ENCODE results near the gene PIP5K1A. TPM values are rescaled to one million over a fixed set of nuclear protein-coding genes. Genes with fewer than 3 reads are reported as not detected.
A peak's percentile ranks its signal among the peaks of the same experiment; 100 is the strongest.

The PIP5K1A gene
- total and polyA plus RNA-seq, 9 of the 15 experiments (the other 6 are each of a cell fraction or from before 2014, with no cell fraction given), result 1.9 to 42.4 (median 18.8) TPM

GRCh38 chr1:151165738-151166504 lies 32.4 kb upstream of the PIP5K1A start, which contains the start of the genes LYSMD1 and SCNM1 (continued):
- TF ChIP-seq ZNF407 (IDR thresholded peaks at IDR 0.05; ENCODE audit: low read depth), result peak; percentile 100
- peak; percentile 53; the same call in 1 of the 2 replicates for TF ChIP-seq BCL6 (CRISPR knock-in tag; IDR thresholded peaks at IDR 0.05)
- TF ChIP-seq PCBP2 (IDR thresholded peaks at IDR 0.05; ENCODE audit: low read depth, low read length, poor library complexity, severe bottlenecking), result no peak
- TF ChIP-seq CBFB (CRISPR knock-in tag; IDR thresholded peaks at IDR 0.05), result no peak
- 0 out of 2 replicates have a peak, but pooled peaks have one; percentile 76 for TF ChIP-seq HNRNPUL1 (IDR thresholded peaks at IDR 0.05; ENCODE audit: low read length)
- TF ChIP-seq FOXJ3 (CRISPR knock-in tag; IDR thresholded peaks at IDR 0.05), result no peak
- TF ChIP-seq ZNF561 (CRISPR knock-in tag; conservative IDR thresholded peaks at IDR 0.05), result no peak
- TF ChIP-seq FOXJ2 (tag; IDR thresholded peaks at IDR 0.05), result peak; percentile 88
- TF ChIP-seq USF1 (CRISPR knock-in tag; IDR thresholded peaks at IDR 0.05), result no peak
- TF ChIP-seq SMAD1 (IDR thresholded peaks at IDR 0.05; ENCODE audit: low read depth, low read length, partially characterized antibody), result peak; percentile 61
- TF ChIP-seq MCM5 (IDR thresholded peaks at IDR 0.05; ENCODE audit: low read depth), result no peak
- TF ChIP-seq PBX2 (CRISPR knock-in tag; IDR thresholded peaks at IDR 0.05; ENCODE audit: low read depth), result no peak
- peak; percentile 53; the same call in 1 of the 2 replicates for TF ChIP-seq PBX2 (tag; conservative IDR thresholded peaks at IDR 0.05; ENCODE audit: low read depth)
- TF ChIP-seq SRSF3 (IDR thresholded peaks at IDR 0.05; ENCODE audit: insufficient read depth, low read length), result no peak
- TF ChIP-seq NCOA1 (IDR thresholded peaks at IDR 0.05; ENCODE audit: low read depth), result no peak
- TF ChIP-seq ZNF766 (CRISPR knock-in tag; conservative IDR thresholded peaks at IDR 0.05), result peak; percentile 92
- TF ChIP-seq PHF21A (IDR thresholded peaks at IDR 0.05; ENCODE audit: borderline replicate concordance, low read depth), result no peak

All from K562 (cell line).